Activated T-cell treated with anti-CD3 and anti-CD28 coated beads, Interleukin-2, amount 50 U/mL, for 72 hours (primary cell): ENCODE results near the gene NEURL1B. TPM values are rescaled to one million over a fixed set of nuclear protein-coding genes. Genes with fewer than 3 reads are reported as not detected.

ENCODE experiments used
- ATAC-seq, 2 donors: fragments of 150-1000 bp; cut with Tn5 transposase; replicated peaks in 1 of 2; 2 replicates each; pipeline ENCODE4 v1.10.0; 2021; ENCODE audit warnings: moderate library complexity in 2 of 2, mild to moderate bottlenecking in 1 of 2
- DNase-seq, 2 donors: peaks; one replicate each; pipeline ENCODE4 v3.0.0; 2021 to 2022; ENCODE audit warnings: mixed read lengths in 1 of 2
- H3K27ac Mint-ChIP-seq: one replicate; pipeline ENCODE4 v1.8.0; 2022; ENCODE audit warnings: mild to moderate bottlenecking, moderate library complexity, mixed read lengths
- H3K27me3 Mint-ChIP-seq: one replicate; pipeline ENCODE4 v1.8.0; 2022; ENCODE audit warnings: low read depth, mixed read lengths
- H3K36me3 Mint-ChIP-seq, 2 donors: one replicate each; pipeline ENCODE4 v1.8.0; 2022; ENCODE audit warnings: mixed read lengths in 2 of 2, mild to moderate bottlenecking in 1 of 2; ENCODE audit not compliant: insufficient read depth in 2 of 2
- H3K4me1 Mint-ChIP-seq: one replicate; pipeline ENCODE4 v1.8.0; 2022; ENCODE audit warnings: low read depth, mixed read lengths
- H3K4me3 Mint-ChIP-seq, 2 donors: one replicate each; pipeline ENCODE4 v1.8.0; 2022; ENCODE audit warnings: mild to moderate bottlenecking in 2 of 2, mixed read lengths in 2 of 2, moderate library complexity in 2 of 2
- H3K9me3 Mint-ChIP-seq, 2 donors: one replicate each; pipeline ENCODE4 v1.8.0; 2022; ENCODE audit warnings: mixed read lengths in 2 of 2
- total RNA-seq, 2 donors: library from RNA; stranded (reverse); gene quantifications; one replicate each; pipeline ENCODE4 v1.2.3, GENCODE V29; 2022

Gene NEURL1B
- total RNA-seq, 2 donors from 2014 or later: 0.29 to 0.63 TPM

DNA sequence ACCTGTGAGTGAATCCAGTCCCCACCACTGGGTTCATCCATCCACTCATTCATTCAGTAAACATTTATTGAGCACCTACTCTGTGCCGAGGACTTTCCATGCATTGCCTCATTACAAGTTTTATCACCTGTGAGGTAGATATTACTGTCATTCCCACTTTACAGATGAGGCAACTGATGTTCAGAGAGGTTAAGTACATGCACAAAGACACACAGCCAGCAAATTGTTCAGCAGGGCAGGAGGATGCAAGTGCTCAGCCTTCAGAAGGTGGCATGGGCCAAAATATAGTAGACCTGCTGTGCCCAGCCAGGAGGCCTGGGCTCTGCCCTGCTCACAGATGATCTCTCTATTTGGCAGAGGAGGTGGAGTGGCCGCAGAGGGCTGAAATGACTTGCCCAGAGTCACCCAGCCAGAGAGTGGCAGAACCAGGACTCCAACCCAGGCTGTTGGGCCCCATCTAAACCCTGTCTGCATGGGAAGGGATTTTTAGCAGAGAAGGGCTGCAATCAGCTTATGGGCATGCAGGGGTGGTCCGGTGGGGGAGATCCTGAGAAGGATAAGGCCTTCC is 7.6 kb upstream of the NEURL1B start:
- no peaks in the 10 kb centered on the region for H3K36me3 Mint-ChIP-seq
- H3K27ac Mint-ChIP-seq: no peak overlapping the region
- ATAC-seq (no peak), DNase-seq (no peak)
- H3K27me3 Mint-ChIP-seq: peaks cover 7% of the 10 kb centered on the region
- no peaks in the 10 kb centered on the region for H3K9me3 Mint-ChIP-seq
- no peaks in the 10 kb centered on the region for H3K4me1 Mint-ChIP-seq
- no peak overlapping the region for H3K4me3 Mint-ChIP-seq

DNA sequence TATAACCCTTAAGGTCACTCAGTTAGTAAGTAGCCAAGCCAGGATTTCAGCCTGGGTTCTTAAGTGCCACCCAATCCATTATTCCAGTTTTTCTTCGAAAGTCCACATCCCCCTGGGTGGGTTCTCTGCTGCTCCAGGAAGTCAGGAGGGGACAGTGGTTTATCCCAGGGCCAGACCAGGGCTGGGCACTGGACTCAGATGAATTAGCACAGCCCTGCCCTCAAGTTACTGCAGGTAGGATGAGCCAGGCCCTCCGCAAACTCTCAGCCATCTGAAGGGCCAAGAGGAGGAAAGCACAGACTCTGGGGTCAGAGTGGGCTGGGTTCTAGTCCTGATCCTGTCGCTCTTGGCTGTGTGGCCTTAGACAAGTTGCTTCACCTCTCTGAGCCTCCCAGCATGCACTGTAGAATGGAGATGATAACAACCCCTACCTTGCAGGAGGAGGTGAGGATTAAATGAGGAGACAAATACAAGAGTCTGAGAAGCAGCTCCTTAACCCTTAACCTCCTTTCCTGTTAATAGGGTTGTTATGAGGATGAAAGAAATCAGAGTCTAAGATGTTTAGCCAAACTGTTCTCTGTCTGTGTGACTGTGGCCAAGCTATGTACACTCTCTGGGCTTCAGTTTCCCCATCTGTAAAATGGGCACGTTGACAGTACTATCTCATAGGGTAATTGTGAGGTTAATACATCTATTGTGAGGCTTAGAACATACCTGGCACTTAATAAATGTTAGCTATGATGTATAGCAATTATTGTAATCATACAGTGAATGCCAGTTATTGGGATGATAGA is 6.8 kb upstream of the NEURL1B start:
- peaks cover 10% of the 10 kb centered on the region for H3K27me3 Mint-ChIP-seq
- no peak overlapping the region for H3K27ac Mint-ChIP-seq
- no peaks in the 10 kb centered on the region for H3K9me3 Mint-ChIP-seq
- H3K4me1 Mint-ChIP-seq: no peaks in the 10 kb centered on the region
- H3K4me3 Mint-ChIP-seq: no peak overlapping the region
- DNase-seq (no peak), ATAC-seq (no peak)
- H3K36me3 Mint-ChIP-seq: no peaks in the 10 kb centered on the region

GRCh38 chr5:172635038-172635437 is 6.0 kb upstream of the NEURL1B start:
- DNase-seq (no peak), ATAC-seq (no peak)
- Mint-ChIP-seq H3K36me3 (no peaks in the 10 kb centered on the region), H3K27me3 (peaks cover 18% of the 10 kb centered on the region), H3K9me3 (no peaks in the 10 kb centered on the region), H3K4me3 (no peak overlapping the region), H3K27ac (no peak overlapping the region), H3K4me1 (no peaks in the 10 kb centered on the region)

- ATAC-seq (no peak), DNase-seq (no peak)
- no peaks in the 10 kb centered on the region for H3K9me3 Mint-ChIP-seq
- H3K27ac Mint-ChIP-seq: no peak overlapping the region
- peaks cover 25% of the 10 kb centered on the region for H3K27me3 Mint-ChIP-seq
- H3K4me3 Mint-ChIP-seq: no peak overlapping the region
- peaks cover 5% of the 10 kb centered on the region for H3K4me1 Mint-ChIP-seq
- no peaks in the 10 kb centered on the region for H3K36me3 Mint-ChIP-seq
Observed at GRCh38 chr5:172636279-172637050, 4.6 kb upstream of the NEURL1B start.

GRCh38 chr5:172637110-172637580 is 3.9 kb upstream of the NEURL1B start:
- no peaks in the 10 kb centered on the region for H3K9me3 Mint-ChIP-seq
- H3K4me3 Mint-ChIP-seq: no peak overlapping the region
- no peaks in the 10 kb centered on the region for H3K36me3 Mint-ChIP-seq
- peaks cover 29% of the 10 kb centered on the region for H3K27me3 Mint-ChIP-seq
- peaks cover 5% of the 10 kb centered on the region for H3K4me1 Mint-ChIP-seq
- H3K27ac Mint-ChIP-seq: no peak overlapping the region
- no peak for ATAC-seq
- no peak for DNase-seq

DNA sequence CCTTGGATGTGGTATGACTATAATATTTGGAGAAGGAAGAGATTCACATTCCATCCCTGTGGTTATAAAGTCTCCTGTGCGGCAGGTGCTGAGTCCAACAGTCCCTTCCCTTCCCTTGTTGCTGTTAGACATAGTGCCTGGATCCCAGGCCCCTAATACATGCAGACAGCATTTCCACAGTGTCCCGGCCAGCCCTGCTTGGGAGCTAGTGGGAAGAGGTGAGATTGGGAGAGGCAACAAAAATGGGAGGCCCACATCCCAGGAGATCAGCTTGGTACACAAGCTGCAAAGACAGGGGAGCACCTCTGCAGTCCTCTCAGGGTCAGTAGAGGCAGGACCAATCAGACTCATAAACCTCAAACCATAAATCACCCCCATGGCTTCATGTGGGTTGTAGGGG is 3.3 kb upstream of the NEURL1B start:
- ATAC-seq (no peak), DNase-seq (no peak)
- H3K36me3 Mint-ChIP-seq: no peaks in the 10 kb centered on the region
- H3K4me1 Mint-ChIP-seq: peaks cover 5% of the 10 kb centered on the region
- H3K4me3 Mint-ChIP-seq: no peak overlapping the region
- peaks cover 35% of the 10 kb centered on the region for H3K27me3 Mint-ChIP-seq
- no peak overlapping the region for H3K27ac Mint-ChIP-seq
- H3K9me3 Mint-ChIP-seq: no peaks in the 10 kb centered on the region

DNA sequence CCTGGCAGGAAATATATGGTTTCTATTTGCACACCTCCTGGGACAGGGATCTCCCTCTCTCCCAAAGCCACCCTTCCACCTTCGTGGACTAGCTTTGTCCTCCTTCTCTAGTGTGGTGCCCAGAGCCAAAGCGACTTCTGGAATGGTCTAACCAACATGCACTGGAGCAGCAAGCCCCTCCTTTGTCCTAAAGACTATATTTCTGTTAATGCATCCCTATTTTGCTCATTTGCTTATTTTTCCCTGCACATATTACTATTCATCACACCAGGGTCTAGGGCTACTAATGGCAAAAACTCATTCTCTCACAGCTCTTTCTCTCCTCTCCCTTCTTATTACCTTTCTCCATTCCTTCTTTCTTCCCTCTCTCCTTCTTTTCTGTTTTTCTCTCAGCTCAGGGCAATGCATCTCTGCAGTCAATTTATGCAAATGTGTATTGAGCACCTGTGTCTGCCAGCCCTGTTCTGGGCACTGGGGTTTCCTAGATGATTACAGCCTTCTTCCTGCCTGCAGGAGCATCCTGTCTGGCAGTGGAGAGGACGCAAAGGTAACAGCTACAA is 2.8 kb upstream of the NEURL1B start:
- Mint-ChIP-seq H3K27me3 (peaks cover 40% of the 10 kb centered on the region), H3K36me3 (no peaks in the 10 kb centered on the region), H3K9me3 (no peaks in the 10 kb centered on the region), H3K4me1 (peaks cover 5% of the 10 kb centered on the region), H3K4me3 (no peak overlapping the region), H3K27ac (no peak overlapping the region)
- DNase-seq (no peak), ATAC-seq (no peak)

GRCh38 chr5:172640139-172640538 is 924 bp upstream of the NEURL1B start:
- peak overlapping the region; percentile 69 to 75 for H3K4me3 Mint-ChIP-seq
- no peaks in the 10 kb centered on the region for H3K9me3 Mint-ChIP-seq
- H3K4me1 Mint-ChIP-seq: peaks cover 5% of the 10 kb centered on the region

GRCh38 chr5:172641359-172642050 is 442 bp downstream of the NEURL1B start:
- peak in 1 of 2 donors; percentile 54 for ATAC-seq
- Mint-ChIP-seq H3K9me3 (no peaks in the 10 kb centered on the region), H3K4me3 (peak overlapping the region; percentile 23 to 60), H3K27ac (no peak overlapping the region), H3K27me3 (peaks cover 51% of the 10 kb centered on the region), H3K36me3 (no peaks in the 10 kb centered on the region), H3K4me1 (peaks cover 5% of the 10 kb centered on the region)
- no peak for DNase-seq

More at GRCh38 chr5:172640139-172640538, 924 bp upstream of the NEURL1B start:
- ATAC-seq (no peak), DNase-seq (no peak)
- H3K27me3 Mint-ChIP-seq: peaks cover 51% of the 10 kb centered on the region
- no peak overlapping the region for H3K27ac Mint-ChIP-seq
- no peaks in the 10 kb centered on the region for H3K36me3 Mint-ChIP-seq

GRCh38 chr5:172642051-172642409 is 967 bp downstream of the NEURL1B start:
- Mint-ChIP-seq H3K9me3 (no peaks in the 10 kb centered on the region), H3K27me3 (peaks cover 51% of the 10 kb centered on the region), H3K27ac (no peak overlapping the region), H3K4me1 (peaks cover 5% of the 10 kb centered on the region), H3K36me3 (no peaks in the 10 kb centered on the region), H3K4me3 (peak overlapping the region in 1 of 2 donors; percentile 60)
- DNase-seq (no peak), ATAC-seq (no peak)

DNA sequence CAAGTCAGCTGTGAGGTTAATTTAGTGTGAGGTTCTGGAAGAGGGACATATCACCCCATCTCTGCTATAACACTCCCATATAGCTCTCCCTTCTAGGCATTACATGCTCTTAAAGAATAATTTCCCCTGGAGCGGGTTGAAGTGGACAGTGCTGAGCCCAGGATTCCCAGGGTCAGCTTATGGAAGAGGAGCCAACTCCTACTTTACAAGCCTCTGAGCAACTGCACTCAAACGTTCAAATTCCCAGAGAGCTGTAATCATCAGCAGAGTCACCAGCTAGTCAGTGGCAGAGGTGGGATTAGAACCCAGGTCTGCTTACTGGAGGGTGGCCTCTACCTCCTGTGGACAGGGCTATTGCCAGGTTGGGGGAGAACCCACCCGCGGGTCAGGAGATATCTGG is 1.4 kb downstream of the NEURL1B start:
- Mint-ChIP-seq H3K4me1 (peaks cover 5% of the 10 kb centered on the region), H3K27me3 (peaks cover 51% of the 10 kb centered on the region), H3K27ac (no peak overlapping the region), H3K4me3 (peak overlapping the region in 1 of 2 donors; percentile 60), H3K36me3 (no peaks in the 10 kb centered on the region), H3K9me3 (no peaks in the 10 kb centered on the region)
- ATAC-seq (no peak), DNase-seq (no peak)

DNA sequence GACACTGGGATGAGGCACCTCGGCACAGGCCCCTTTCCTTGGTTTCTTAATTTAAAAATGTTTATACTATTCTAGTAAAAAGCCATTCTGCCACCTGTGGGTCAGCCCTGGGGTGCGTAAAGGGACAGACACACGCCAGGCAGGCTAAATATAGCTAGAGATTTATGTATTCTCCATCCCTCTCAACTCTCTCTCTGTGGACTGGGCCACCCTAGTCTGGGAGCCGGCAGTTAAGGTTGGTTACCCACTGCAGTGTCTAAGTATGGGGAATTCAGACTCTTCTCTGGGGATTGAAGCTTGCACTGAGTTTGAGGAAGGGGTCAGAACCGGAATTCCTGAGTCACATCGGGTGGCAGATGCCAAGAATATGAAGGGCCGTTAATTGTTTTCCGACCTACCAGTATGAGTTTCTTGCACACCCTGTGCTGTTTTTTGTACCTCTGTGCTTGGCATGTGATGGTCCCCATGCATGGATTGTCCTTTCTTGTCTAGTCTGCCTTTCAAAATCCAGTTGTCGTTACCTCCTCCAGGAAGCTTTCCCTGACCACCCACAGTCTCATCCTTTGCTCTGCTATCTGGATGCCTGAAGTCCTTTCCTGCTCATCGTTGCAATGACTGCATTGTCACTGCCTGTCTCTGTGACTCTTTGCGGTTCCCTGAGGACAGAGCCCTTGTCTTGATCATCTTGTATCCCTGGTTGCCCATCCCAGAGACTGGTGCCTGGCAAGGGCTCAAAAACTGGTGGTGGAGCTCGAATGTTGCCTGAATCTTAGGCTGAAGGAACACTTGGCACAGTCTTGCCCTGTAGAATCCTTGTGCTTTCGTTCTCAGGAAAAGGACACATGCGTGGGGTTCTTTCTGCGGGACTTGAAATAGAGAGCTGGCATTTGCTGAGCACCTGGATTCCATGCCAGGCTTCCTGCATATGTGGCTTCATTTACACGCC is 2.1 kb downstream of the NEURL1B start:
- DNase-seq: no peak
- Mint-ChIP-seq H3K4me3 (no peak overlapping the region), H3K36me3 (no peaks in the 10 kb centered on the region), H3K27ac (no peak overlapping the region), H3K27me3 (peaks cover 50% of the 10 kb centered on the region), H3K9me3 (no peaks in the 10 kb centered on the region), H3K4me1 (peaks cover 5% of the 10 kb centered on the region)
- no peak for ATAC-seq
